NB4 (cell line): ENCODE data around the gene BUD13.

Experiments
- DNase-seq: peaks from one replicate; pipeline ENCODE4 v3.0.0; 2010; ENCODE audit warnings: low read depth
- H3K4me3 ChIP-seq: one replicate; pipeline ENCODE4 v1.5.1; 2011; ENCODE audit warnings: mild to moderate bottlenecking, low read depth, low read length, moderate library complexity
- CTCF ChIP-seq: IDR thresholded peaks from one replicate; pipeline ENCODE4 v1.5.1; 2012; ENCODE audit warnings: low read depth, low read length
- MAX ChIP-seq: IDR thresholded peaks from 2 replicates; pipeline ENCODE4 v1.6.1; 2011; ENCODE audit warnings: low read depth, low read length
- MYC ChIP-seq: IDR thresholded peaks from 2 replicates; pipeline ENCODE4 v1.6.1; 2011; ENCODE audit warnings: low read depth, low read length
- POLR2A ChIP-seq: IDR thresholded peaks from 2 replicates; pipeline ENCODE4 v1.6.1; 2011; ENCODE audit warnings: mild to moderate bottlenecking; ENCODE audit not compliant: insufficient read length; ENCODE audit errors: extremely low read depth

BUD13 gene

DNA sequence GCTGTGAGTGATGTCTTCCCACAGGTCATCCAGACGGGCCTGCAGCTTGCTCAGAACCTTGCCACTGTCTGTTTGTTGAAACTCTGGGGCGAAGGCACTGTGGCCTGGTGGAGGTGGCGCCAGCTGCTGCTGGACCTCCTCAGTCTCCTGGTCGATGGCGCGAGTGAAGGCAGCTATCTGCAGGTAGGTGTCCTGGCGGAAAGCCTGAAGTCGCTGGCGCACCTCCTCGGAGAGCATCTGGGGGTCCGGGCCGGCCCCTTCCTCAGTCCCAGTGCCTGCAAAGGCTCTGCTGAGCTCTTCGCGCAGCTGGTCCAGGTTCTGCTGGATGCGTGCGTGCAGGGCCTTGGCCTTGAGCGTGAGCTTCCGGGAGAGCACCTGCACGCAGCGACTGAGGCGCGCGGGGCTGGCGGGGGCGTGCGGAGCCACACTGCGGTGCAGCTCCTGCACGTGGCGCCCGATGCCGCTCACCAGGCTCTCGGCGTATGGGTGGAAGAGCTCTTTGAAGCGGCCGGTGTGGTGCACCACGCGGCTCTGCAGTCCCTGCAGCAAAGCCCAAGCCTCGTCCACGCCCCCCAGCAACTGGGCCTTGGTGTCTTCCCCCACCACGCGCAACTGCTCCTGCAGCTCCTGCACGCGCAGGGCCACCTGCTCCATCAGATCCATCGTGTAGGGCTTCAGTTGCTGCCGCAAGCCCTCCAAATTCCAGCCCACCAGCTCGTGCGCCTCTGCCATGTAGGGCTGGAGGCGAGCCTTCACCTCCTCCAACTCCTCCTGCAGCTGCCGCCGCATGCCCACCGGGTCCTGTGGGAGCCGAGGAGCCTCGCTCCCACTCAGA lies 17.6 kb upstream of the BUD13 start:
- no peak for TF ChIP-seq MYC
- TF ChIP-seq CTCF = no peak
- TF ChIP-seq POLR2A = no peak
- no peak for TF ChIP-seq MAX
- no peak overlapping the region for H3K4me3 ChIP-seq
- no peak for DNase-seq

GRCh38 chr11:116788975-116789374 lies 16.2 kb upstream of the BUD13 start:
- TF ChIP-seq CTCF = no peak
- no peak for TF ChIP-seq POLR2A
- TF ChIP-seq MAX = no peak
- no peak for TF ChIP-seq MYC
- DNase-seq = no peak
- no peak overlapping the region for H3K4me3 ChIP-seq

- TF ChIP-seq MYC = no peak
- TF ChIP-seq POLR2A = no peak
- no peak for TF ChIP-seq CTCF
- DNase-seq = no peak
- H3K4me3 ChIP-seq = peak overlapping the region; percentile 98
Measured at GRCh38 chr11:116788534-116788933, 15.7 kb upstream of the BUD13 start.

- H3K4me3 ChIP-seq = peak within 1 kb of the TSS; percentile 98
- TF ChIP-seq MYC = peak; percentile 80
- TF ChIP-seq MAX = peak; percentile 82
- TF ChIP-seq POLR2A = peak; percentile 87
- TF ChIP-seq CTCF = no peak
- peak; percentile 77 for DNase-seq
Measured at GRCh38 chr11:116787786-116788486, 15.1 kb upstream of the BUD13 start, which contains the start of gene ZPR1. ZPR1 (minus strand) TSS chr11:116788023; CDS start chr11:116787990, 33 bp downstream.

DNA sequence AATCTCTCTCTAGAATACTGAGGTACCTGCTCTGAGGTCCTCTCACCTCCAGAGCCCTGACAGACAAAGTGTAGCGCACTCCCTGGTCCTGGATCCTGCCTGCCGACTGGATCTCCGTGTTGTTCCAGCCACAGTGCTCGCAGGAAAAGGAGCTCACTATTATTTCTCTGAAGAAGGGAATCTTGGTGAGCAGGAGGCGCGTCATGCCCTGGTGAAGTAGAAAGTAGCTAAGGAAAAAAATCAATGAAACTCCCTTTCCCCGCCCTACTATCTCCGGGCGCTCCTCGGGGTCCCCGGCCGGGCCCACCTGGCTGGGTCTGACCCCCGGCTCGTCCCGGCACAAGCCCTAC lies 14.6 kb upstream of the BUD13 start:
- TF ChIP-seq MYC = no peak
- TF ChIP-seq MAX = no peak
- no peak for TF ChIP-seq POLR2A
- TF ChIP-seq CTCF = no peak
- peak overlapping the region; percentile 98 for H3K4me3 ChIP-seq
- no peak for DNase-seq
